Right lobe of liver (tissue), 6 donors: Measurements from ENCODE around the gene ANKRD55. TPM values are rescaled to one million over a fixed set of nuclear protein-coding genes. Genes with fewer than 3 reads are reported as not detected.

Experiments used
- ATAC-seq, 4 donors: fragments of 200-7000 bp; cut with Tn5 transposase; one replicate each; pipeline ENCODE4 v1.9.1; 2020; ENCODE audit warnings: mild to moderate bottlenecking in 4 of 4, moderate library complexity in 4 of 4
- DNase-seq, 3 donors: peaks; one replicate each; pipeline ENCODE4 v3.0.0-alpha.2; 2020
- H3K27ac ChIP-seq, 3 donors: fragments of 200-600 bp; one replicate each; pipeline ENCODE4 v1.8.0; 2022
- H3K27me3 ChIP-seq, 2 donors: fragments of 200-600 bp; one replicate each; pipeline ENCODE4 v1.8.0; 2022
- H3K36me3 ChIP-seq, 4 donors: fragments of 200-600 bp; sonication (generic) in 1 of 4; one replicate each; pipeline versions ENCODE4 v1.5.1 to v1.8.0; 2017 to 2022; ENCODE audit warnings: control low read depth in 1 of 4
- H3K4me1 ChIP-seq, 4 donors: fragments of 200-600 bp; sonication (generic) in 1 of 4; one replicate each; pipeline versions ENCODE4 v1.5.1 to v1.8.0; 2017 to 2022; ENCODE audit warnings: control low read depth in 1 of 4
- H3K4me3 ChIP-seq, 3 donors: fragments of 200-600 bp; one replicate each; pipeline ENCODE4 v1.8.0; 2022
- H3K9me3 ChIP-seq, 4 donors: fragments of 200-600 bp; sonication (generic) in 1 of 4; one replicate each; pipeline versions ENCODE4 v1.5.1 to v1.8.0; 2017 to 2022; ENCODE audit warnings: control low read depth in 1 of 4
- POLR2A ChIP-seq: fragments of 450-650 bp; IDR thresholded peaks from one replicate; pipeline ENCODE4 v1.6.1; 2017; ENCODE audit warnings: antibody characterized with exemption, mild to moderate bottlenecking
- WGBS: methylation state at CpG from one replicate; pipeline ENCODE4 v1.1.6; 2018; ENCODE audit warnings: low coverage, low lambda C conversion rate; ENCODE audit not compliant: insufficient coverage; ENCODE audit errors: missing lambda C conversion rate; 5-methylcytosine and 5-hydroxymethylcytosine counted together
- intact Hi-C, 2 donors: fragments of 100-400 bp; cut with DNase I; formaldehyde crosslinking; loops; one replicate each; pipeline versions ENCODE4 v1.11.2 to v1.14.1; 2022
- total RNA-seq, 6 experiments: library from RNA; depleted of rRNA in 2 of 6; stranded (reverse); fragments of >200 nt in 2 of 6; fragmentation: NEBNext Ultra II Directional in 3 of 6; extraction: Animal tissue kit (Norgen Biotek cat#: 25700) in 3 of 6; gene quantifications; one replicate each; pipeline versions ENCODE4 v1.1.0 to v1.2.4, GENCODE V29; 2016 to 2023
- TF ChIP-seq, protein P1 (sequence below), 4 donors: fragments of 200-600 bp in 3 of 4; fragments of 450-650 bp in 1 of 4; IDR thresholded peaks; one replicate each; pipeline versions ENCODE4 v1.5.1 to v1.8.0; 2016 to 2022; ENCODE audit warnings: antibody characterized with exemption in 4 of 4, mild to moderate bottlenecking in 2 of 4
- donor health status: DM: no; HTN: yes; CAD: no.
- donor health status: DM: no; HTN: no; CAD: no.
- donor health status: DM: no; HTN: no; CAD: no.
- donor health status: DM: no; HTN: yes; CAD: no.
- donor health status: DM: no; HTN: yes; CAD: no.

ANKRD55 gene
- total RNA-seq, 6 experiments from 2014 or later: 0.68 to 2.2 (median 1.2) TPM

- ATAC-seq: peak; percentile 53 to 85 (median 82)
- intact Hi-C loops: no loop called here
Measured at GRCh38 chr5:56078278-56079156, 154.6 kb downstream of the ANKRD55 start.

GRCh38 chr5:56077796-56078233, 155.3 kb downstream of the ANKRD55 start:
- no peaks in the 10 kb centered on the region for H3K36me3 ChIP-seq
- WGBS: 95% methylated on average over 6 of the region's 7 CpGs
- peaks cover 0 to 14% (median 0%) of the 10 kb centered on the region in 4 donors for H3K4me1 ChIP-seq
- ATAC-seq (no peak), DNase-seq (no peak)
- no peak overlapping the region for H3K27ac ChIP-seq
- intact Hi-C loops: no loop called here
- no peak for TF ChIP-seq POLR2A
- TF ChIP-seq, protein P1, sequence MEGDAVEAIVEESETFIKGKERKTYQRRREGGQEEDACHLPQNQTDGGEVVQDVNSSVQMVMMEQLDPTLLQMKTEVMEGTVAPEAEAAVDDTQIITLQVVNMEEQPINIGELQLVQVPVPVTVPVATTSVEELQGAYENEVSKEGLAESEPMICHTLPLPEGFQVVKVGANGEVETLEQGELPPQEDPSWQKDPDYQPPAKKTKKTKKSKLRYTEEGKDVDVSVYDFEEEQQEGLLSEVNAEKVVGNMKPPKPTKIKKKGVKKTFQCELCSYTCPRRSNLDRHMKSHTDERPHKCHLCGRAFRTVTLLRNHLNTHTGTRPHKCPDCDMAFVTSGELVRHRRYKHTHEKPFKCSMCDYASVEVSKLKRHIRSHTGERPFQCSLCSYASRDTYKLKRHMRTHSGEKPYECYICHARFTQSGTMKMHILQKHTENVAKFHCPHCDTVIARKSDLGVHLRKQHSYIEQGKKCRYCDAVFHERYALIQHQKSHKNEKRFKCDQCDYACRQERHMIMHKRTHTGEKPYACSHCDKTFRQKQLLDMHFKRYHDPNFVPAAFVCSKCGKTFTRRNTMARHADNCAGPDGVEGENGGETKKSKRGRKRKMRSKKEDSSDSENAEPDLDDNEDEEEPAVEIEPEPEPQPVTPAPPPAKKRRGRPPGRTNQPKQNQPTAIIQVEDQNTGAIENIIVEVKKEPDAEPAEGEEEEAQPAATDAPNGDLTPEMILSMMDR (IDR thresholded peaks at IDR 0.05): no peak
- H3K4me3 ChIP-seq: no peak overlapping the region
- no peaks in the 10 kb centered on the region for H3K27me3 ChIP-seq
- no peaks in the 10 kb centered on the region for H3K9me3 ChIP-seq

More at GRCh38 chr5:56078278-56079156, 154.6 kb downstream of the ANKRD55 start:
- no peak overlapping the region for H3K4me3 ChIP-seq
- peaks cover 0 to 14% (median 0%) of the 10 kb centered on the region in 4 donors for H3K4me1 ChIP-seq
- H3K27ac ChIP-seq: peak overlapping the region in 1 of 3 donors; percentile 51
- DNase-seq: peak in 2 of 3 donors; percentile 42 to 60
- H3K27me3 ChIP-seq: no peaks in the 10 kb centered on the region
- no peaks in the 10 kb centered on the region for H3K9me3 ChIP-seq
- WGBS: 57% methylated on average over 6 of the region's 6 CpGs
- no peak for TF ChIP-seq POLR2A
- TF ChIP-seq, protein P1 (IDR thresholded peaks at IDR 0.05): no peak
- no peaks in the 10 kb centered on the region for H3K36me3 ChIP-seq

DNA sequence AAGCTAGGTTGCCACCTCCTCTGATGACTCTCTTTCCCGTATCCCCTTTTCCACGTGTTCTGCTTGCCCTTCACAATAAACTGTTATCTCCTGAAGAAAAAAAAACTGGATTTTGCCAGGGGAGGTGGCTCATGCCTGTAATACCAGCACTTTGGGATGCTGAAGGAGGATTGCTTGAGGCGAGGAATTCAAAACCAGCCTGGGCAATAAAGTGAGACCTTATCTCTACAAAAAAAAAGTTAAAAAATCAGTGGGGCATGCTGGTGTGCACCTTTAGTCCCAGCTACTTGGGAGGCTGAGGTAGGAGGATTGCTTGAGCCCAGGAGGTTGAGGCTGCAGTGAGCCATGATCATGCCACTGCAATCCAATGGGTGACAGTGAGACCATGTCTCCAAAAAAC, 156.6 kb downstream of the ANKRD55 start:
- intact Hi-C loops: no loop called here
- TF ChIP-seq, protein P1 (IDR thresholded peaks at IDR 0.05): no peak
- TF ChIP-seq POLR2A: no peak
- WGBS: 85% methylated on average over 3 of the region's 3 CpGs
- Histone ChIP-seq H3K27me3 (no peaks in the 10 kb centered on the region), H3K9me3 (no peaks in the 10 kb centered on the region), H3K4me1 (peaks cover 0 to 14% (median 0%) of the 10 kb centered on the region in 4 donors), H3K36me3 (no peaks in the 10 kb centered on the region), H3K4me3 (no peak overlapping the region), H3K27ac (no peak overlapping the region)
- ATAC-seq: no peak
- no peak for DNase-seq

- no peaks in the 10 kb centered on the region for H3K36me3 ChIP-seq
- no peak overlapping the region for H3K4me3 ChIP-seq
- intact Hi-C loops: no loop called here
- peaks cover 0 to 19% (median 0%) of the 10 kb centered on the region in 4 donors for H3K4me1 ChIP-seq
- 94% methylated on average over 2 of the region's 2 CpGs for WGBS
- H3K27ac ChIP-seq: no peak overlapping the region
- ATAC-seq (no peak), DNase-seq (no peak)
- no peaks in the 10 kb centered on the region for H3K9me3 ChIP-seq
- TF ChIP-seq, protein P1 (IDR thresholded peaks at IDR 0.05): no peak
- no peak for TF ChIP-seq POLR2A
- H3K27me3 ChIP-seq: no peaks in the 10 kb centered on the region
Measured at GRCh38 chr5:56075361-56075760, 157.8 kb downstream of the ANKRD55 start.
